Left kidney (tissue), 2 donors: ENCODE measurements around the gene LHCGR. TPM values are rescaled to one million over a fixed set of nuclear protein-coding genes. Genes with fewer than 3 reads are reported as not detected.
"Not testable (repeated sequence)": the region's sequence is repeated elsewhere in the genome, so short reads cannot be mapped to it uniquely, and the experiment has no call there.

Source experiments
- DNase-seq: peaks from one replicate; pipeline ENCODE4 v3.0.0-alpha.2; 2013
- polyA plus RNA-seq: library from polyadenylated mRNA; unstranded; fragments of 120-200 nt; gene quantifications from one replicate; pipeline ENCODE4 v1.2.1, GENCODE V29; 2013; ENCODE audit not compliant: insufficient read length

The LHCGR gene
- polyA plus RNA-seq, 1 donor = 0.37 TPM

GRCh38 chr2:48709096-48710034, 46.2 kb downstream of the LHCGR start:
- no peak for DNase-seq

GRCh38 chr2:48707466-48707865, 48.1 kb downstream of the LHCGR start:
- DNase-seq = no peak

- not testable (repeated sequence) for DNase-seq
These were observed 51.9 kb downstream of the LHCGR start for GRCh38 chr2:48703621-48704020.

GRCh38 chr2:48699348-48699930, 56.1 kb downstream of the LHCGR start:
- no peak for DNase-seq

- no peak for DNase-seq
These were observed 58.6 kb downstream of the LHCGR start for GRCh38 chr2:48696881-48697280.

- DNase-seq = no peak
These were observed 59.5 kb downstream of the LHCGR start for GRCh38 chr2:48695991-48696390.

GRCh38 chr2:48694149-48694548, 61.4 kb downstream of the LHCGR start:
- no peak for DNase-seq

- DNase-seq = no peak
These were observed 61.9 kb downstream of the LHCGR start for GRCh38 chr2:48693645-48694044.

GRCh38 chr2:48693066-48693465, 62.5 kb downstream of the LHCGR start:
- DNase-seq = no peak

- no peak for DNase-seq
These were observed 63.4 kb downstream of the LHCGR start for GRCh38 chr2:48691935-48692691.

- no peak for DNase-seq
These were observed 70.4 kb downstream of the LHCGR start for GRCh38 chr2:48685126-48685525.

- no peak for DNase-seq
These were observed 78.1 kb downstream of the LHCGR start for GRCh38 chr2:48677450-48677849.

- no peak for DNase-seq
These were observed 80.6 kb downstream of the LHCGR start for GRCh38 chr2:48674933-48675332.

- no peak for DNase-seq
These were observed 81.9 kb downstream of the LHCGR start for GRCh38 chr2:48673581-48673980.

GRCh38 chr2:48668992-48669391, 86.5 kb downstream of the LHCGR start:
- no peak for DNase-seq

- no peak for DNase-seq
These were observed 104.2 kb downstream of the LHCGR start for GRCh38 chr2:48651158-48651790.

GRCh38 chr2:48638261-48638660, 117.3 kb downstream of the LHCGR start:
- DNase-seq = no peak

Other genes starting within 250 kb of the LHCGR start
- 39.3 TPM for gene STON1, start 225.6 kb downstream of the LHCGR start, polyA plus RNA-seq
- 0.25 TPM for gene GTF2A1L, start 137.9 kb downstream of the LHCGR start, polyA plus RNA-seq